Hindlimb muscle (tissue), 1 donor: ENCODE results near the gene AP1S1. TPM values are rescaled to one million over a fixed set of nuclear protein-coding genes. Genes with fewer than 3 reads are reported as not detected.

Source experiments
- DNase-seq: peaks from one replicate; pipeline ENCODE4 v3.0.0-alpha.2; 2013
- polyA plus RNA-seq: library from polyadenylated mRNA; unstranded; fragments of 120-200 nt; gene quantifications from one replicate; pipeline ENCODE4 v1.2.1, GENCODE V29; 2013; ENCODE audit not compliant: insufficient read length

Gene AP1S1
- polyA plus RNA-seq, 1 donor = 20.5 TPM

- no peak for DNase-seq
Measured at GRCh38 chr7:101159696-101160674, 5.7 kb downstream of the AP1S1 start.

- no peak for DNase-seq
Measured at GRCh38 chr7:101160910-101161309, 6.6 kb downstream of the AP1S1 start.

GRCh38 chr7:101161692-101162471 is 7.6 kb downstream of the AP1S1 start:
- DNase-seq = no peak

- DNase-seq = no peak
Measured at GRCh38 chr7:101162551-101163278, 8.4 kb downstream of the AP1S1 start.

GRCh38 chr7:101163279-101164070 is 9.2 kb downstream of the AP1S1 start:
- no peak for DNase-seq

GRCh38 chr7:101164071-101164840 is 10.0 kb downstream of the AP1S1 start:
- no peak for DNase-seq

- DNase-seq = peak; percentile 92
Measured at GRCh38 chr7:101165075-101165957, 11.0 kb downstream of the AP1S1 start, which contains the start of gene VGF. Gene VGF (minus strand): TSS chr7:101165569. CDS start chr7:101164843, 726 bp downstream.

- DNase-seq = no peak
Measured at GRCh38 chr7:101165958-101166647, 11.8 kb downstream of the AP1S1 start.

- no peak for DNase-seq
Measured at GRCh38 chr7:101166648-101166908, 12.3 kb downstream of the AP1S1 start.

GRCh38 chr7:101166909-101167644 is 12.8 kb downstream of the AP1S1 start:
- DNase-seq = no peak

- DNase-seq = no peak
Measured at GRCh38 chr7:101167645-101168411, 13.6 kb downstream of the AP1S1 start.

- no peak for DNase-seq
Measured at GRCh38 chr7:101168412-101169049, 14.3 kb downstream of the AP1S1 start.

- no peak for DNase-seq
Measured at GRCh38 chr7:101169110-101169837, 15.0 kb downstream of the AP1S1 start.

GRCh38 chr7:101169838-101170551 is 15.7 kb downstream of the AP1S1 start:
- no peak for DNase-seq

GRCh38 chr7:101170617-101171441 is 16.6 kb downstream of the AP1S1 start:
- DNase-seq = no peak
